GM12874 (cell line): Measurements from ENCODE around the gene VIPR1.

ENCODE experiments used
- CTCF ChIP-seq: IDR thresholded peaks from 2 replicates; pipeline ENCODE4 v1.5.1; 2011; ENCODE audit warnings: low read depth, mild to moderate bottlenecking, control low read depth, low read length, moderate library complexity; ENCODE audit not compliant: insufficient read depth

Gene VIPR1

DNA sequence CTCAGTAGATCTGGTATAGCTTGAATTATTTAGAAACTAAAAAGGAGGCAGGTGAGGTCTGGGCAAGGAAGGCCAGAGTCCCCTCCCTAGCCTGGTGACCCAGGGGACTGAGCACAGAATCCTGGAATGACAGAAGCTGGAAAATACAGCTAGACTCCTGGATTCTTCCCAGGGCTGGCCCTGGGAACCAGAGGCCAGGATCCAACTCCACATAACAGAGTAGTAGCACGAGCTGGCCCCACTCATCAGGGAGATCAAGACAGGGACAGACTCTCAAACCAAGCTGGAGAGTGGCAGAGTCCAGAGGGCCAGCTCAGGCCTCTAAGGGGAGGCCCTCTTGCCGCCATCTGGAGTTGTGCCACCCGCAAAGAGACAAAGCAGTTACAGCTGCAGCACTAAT, 10.7 kb downstream of the VIPR1 start:
- TF ChIP-seq CTCF, result no peak

GRCh38 chr3:42513521-42513920, 11.1 kb downstream of the VIPR1 start:
- TF ChIP-seq CTCF, result no peak

GRCh38 chr3:42514876-42515275, 12.4 kb downstream of the VIPR1 start:
- no peak for TF ChIP-seq CTCF

DNA sequence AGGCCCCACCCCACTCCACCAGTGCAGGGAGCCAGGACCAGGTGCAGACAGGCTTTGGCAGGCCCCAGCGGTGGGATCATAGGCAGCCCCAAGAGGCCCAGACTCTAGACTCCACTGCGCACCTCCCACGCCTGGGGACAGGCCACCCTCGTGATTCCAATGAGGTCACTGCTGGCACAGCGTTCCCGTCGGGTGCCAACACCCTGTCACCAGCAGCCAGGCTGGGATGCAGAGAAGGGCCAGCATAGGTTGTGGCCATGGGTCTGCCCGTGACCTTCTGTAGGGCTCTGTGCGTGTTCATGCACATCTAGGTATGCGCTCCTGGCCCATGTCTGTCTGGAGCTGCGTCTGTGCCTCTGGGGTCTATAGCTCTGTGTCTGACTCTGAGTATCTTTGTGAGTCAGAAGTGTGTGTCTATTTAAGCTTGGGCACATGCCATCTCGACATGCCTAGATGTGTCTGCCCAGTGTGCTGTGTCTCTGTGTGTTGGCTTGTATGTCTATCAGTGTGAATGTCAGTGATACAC, 13.0 kb downstream of the VIPR1 start:
- TF ChIP-seq CTCF, result no peak

- no peak for TF ChIP-seq CTCF
Observed at GRCh38 chr3:42515976-42516375, 13.5 kb downstream of the VIPR1 start.

DNA sequence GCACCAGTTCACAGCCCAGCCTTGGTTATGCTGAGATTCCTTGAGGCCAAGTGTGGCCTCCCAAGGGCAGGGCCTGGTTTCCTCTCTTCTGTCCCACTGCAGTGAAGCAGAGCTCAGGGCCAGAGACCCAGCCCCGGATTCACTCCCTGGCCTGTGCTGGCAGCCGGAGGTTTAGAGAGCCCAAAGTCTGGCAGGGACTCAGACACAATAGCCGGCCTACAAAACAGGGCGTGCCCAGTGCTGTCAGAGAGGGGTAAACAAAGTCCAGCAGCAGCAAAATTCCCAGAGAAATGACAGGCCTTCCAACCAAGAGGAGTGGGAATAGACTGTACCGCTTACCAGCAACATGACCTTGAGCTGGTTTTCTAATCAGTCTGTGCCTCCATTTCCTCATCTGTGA, 14.0 kb downstream of the VIPR1 start:
- no peak for TF ChIP-seq CTCF

GRCh38 chr3:42517117-42517516, 14.7 kb downstream of the VIPR1 start:
- no peak for TF ChIP-seq CTCF
